Gastrocnemius medialis (tissue), 4 donors: ENCODE data around the gene TMEM200B. TPM values are rescaled to one million over a fixed set of nuclear protein-coding genes. Genes with fewer than 3 reads are reported as not detected.
A peak's percentile ranks its signal among the peaks of the same experiment; 100 is the strongest.

Experiments used
- ATAC-seq, 2 donors: fragments of 150-250 bp; one replicate each; pipeline ENCODE4 v1.9.1; 2016
- DNase-seq, 2 donors: peaks; one replicate each; pipeline ENCODE4 v3.0.0-alpha.2; 2019
- H3K27ac ChIP-seq, 4 donors: fragments of 200-600 bp; sonication (generic); 1 replicate in 1 of 4; 2 replicates in 3 of 4; pipeline ENCODE4 v1.5.1; 2016 to 2018; ENCODE audit warnings: mild to moderate bottlenecking in 2 of 4, moderate library complexity in 1 of 4
- H3K27me3 ChIP-seq, 3 donors: fragments of 200-600 bp; sonication (generic) in 2 of 3; 1 replicate in 1 of 3; 2 replicates in 2 of 3; pipeline versions ENCODE4 v1.5.1 to v1.6.0; 2016 to 2019; ENCODE audit warnings: mild to moderate bottlenecking in 1 of 3, moderate library complexity in 1 of 3
- H3K36me3 ChIP-seq, 2 donors: fragments of 200-600 bp; sonication (generic) in 1 of 2; one replicate each; pipeline ENCODE4 v1.5.1; 2017 to 2018
- H3K4me1 ChIP-seq, 2 donors: fragments of 200-600 bp; sonication (generic) in 1 of 2; one replicate each; pipeline ENCODE4 v1.5.1; 2016 to 2017; ENCODE audit warnings: mild to moderate bottlenecking in 2 of 2
- H3K4me3 ChIP-seq, 4 donors: fragments of 200-600 bp; sonication (generic) in 3 of 4; 1 replicate in 1 of 4; 2 replicates in 3 of 4; pipeline ENCODE4 v1.5.1; 2016 to 2019; ENCODE audit warnings: mild to moderate bottlenecking in 2 of 4
- H3K9me3 ChIP-seq, 3 donors: fragments of 200-600 bp; sonication (generic) in 2 of 3; 1 replicate in 1 of 3; 2 replicates in 2 of 3; pipeline ENCODE4 v1.5.1; 2016 to 2019
- CTCF ChIP-seq, 5 experiments: fragments of 450-650 bp in 3 of 5; fragments of 200-600 bp in 2 of 5; sonication (generic) in 2 of 5; IDR thresholded peaks in 4 of 5; conservative IDR thresholded peaks in 1 of 5; 1 replicate in 4 of 5; 2 replicates in 1 of 5; pipeline ENCODE4 v1.5.1; 2016 to 2019; ENCODE audit warnings: antibody characterized with exemption in 5 of 5, mild to moderate bottlenecking in 3 of 5, moderate library complexity in 3 of 5
- POLR2A ChIP-seq, 2 donors: fragments of 450-650 bp; IDR thresholded peaks; one replicate each; pipeline ENCODE4 v1.6.1; 2017; ENCODE audit warnings: antibody characterized with exemption in 2 of 2, mild to moderate bottlenecking in 2 of 2, moderate library complexity in 2 of 2
- in situ Hi-C, 4 donors: fragments of 200-750 bp; cut with MboI; loops; one replicate each; pipeline versions ENCODE4 v1.15.0 to v1.8.0; 2017; ENCODE audit warnings: low sequenced_read_pairs in 4 of 4
- intact Hi-C: fragments of 100-400 bp; cut with DNase I; formaldehyde crosslinking; loops from one replicate; pipeline ENCODE4 v1.15.1; 2023; ENCODE audit warnings: low total_unique reads
- total RNA-seq, 4 donors: library from RNA; depleted of rRNA; stranded (reverse); fragments of >200 nt; gene quantifications; one replicate each; pipeline versions ENCODE4 v1.1.0 to v1.2.3, GENCODE V29; 2016

The TMEM200B gene
- total RNA-seq = 1 to 10 TPM in 3 of 4 donors, under 1 TPM in 1; 0.92 to 3.3 (median 1.6) TPM

- peak within 1 kb of the TSS; percentile 55 to 80 (median 62) for H3K4me3 ChIP-seq
- TF ChIP-seq CTCF (IDR thresholded peaks at IDR 0.05 in 4 of 5, conservative IDR thresholded peaks at IDR 0.05 in 1 of 5) (no peak), POLR2A (IDR thresholded peaks at IDR 0.05) (no peak)
- ATAC-seq (no peak), DNase-seq (no peak)
- in situ Hi-C loops (no loop called here), intact Hi-C loops (loop anchor here (2.0 to 5.0 kb wide), 3 partner anchors 57 to 242 kb away; partner anchors contain the start of gene SRSF4)
- H3K4me1 ChIP-seq = peaks cover 0 to 22% of the 10 kb centered on the region in 2 donors
- peak within 1 kb of the TSS; percentile 71 to 82 (median 78) for H3K27ac ChIP-seq
- peaks cover 30 to 46% (median 33%) of the 10 kb centered on the region in 3 donors for H3K27me3 ChIP-seq
- H3K36me3 ChIP-seq = peaks cover 0 to under 1% of the 10 kb centered on the region in 2 donors
- H3K9me3 ChIP-seq = no peaks in the 10 kb centered on the region
Observed at GRCh38 chr1:29123887-29124365, at the start of gene TMEM200B. Gene TMEM200B (minus strand): TSS chr1:29123903. CDS start chr1:29121828, 2,075 bp downstream.

GRCh38 chr1:29172415-29172939, 48.8 kb upstream of the TMEM200B start:
- no peaks in the 10 kb centered on the region for H3K9me3 ChIP-seq
- TF ChIP-seq POLR2A (IDR thresholded peaks at IDR 0.05) (no peak), CTCF (IDR thresholded peaks at IDR 0.05 in 4 of 5, conservative IDR thresholded peaks at IDR 0.05 in 1 of 5) (no peak)
- DNase-seq (no peak), ATAC-seq (no peak)
- peaks cover 0 to 1% of the 10 kb centered on the region in 2 donors for H3K36me3 ChIP-seq
- H3K27ac ChIP-seq = no peak overlapping the region
- intact Hi-C loops = no loop called here
- in situ Hi-C loops = no loop called here
- H3K27me3 ChIP-seq = no peaks in the 10 kb centered on the region
- peaks cover 66 to 69% of the 10 kb centered on the region in 2 donors for H3K4me1 ChIP-seq
- H3K4me3 ChIP-seq = no peak overlapping the region

- no peak for ATAC-seq
- no peaks in the 10 kb centered on the region for H3K27me3 ChIP-seq
- H3K9me3 ChIP-seq = no peaks in the 10 kb centered on the region
- peaks cover 0 to 11% of the 10 kb centered on the region in 2 donors for H3K36me3 ChIP-seq
- in situ Hi-C loops = no loop called here
- no peak for TF ChIP-seq POLR2A (IDR thresholded peaks at IDR 0.05)
- no peak for TF ChIP-seq CTCF (IDR thresholded peaks at IDR 0.05 in 4 of 5, conservative IDR thresholded peaks at IDR 0.05 in 1 of 5)
- H3K4me1 ChIP-seq = peaks cover 57 to 64% of the 10 kb centered on the region in 2 donors
- peak overlapping the region in 1 of 4 donors; percentile 20 for H3K27ac ChIP-seq
- intact Hi-C loops = no loop called here
- no peak overlapping the region for H3K4me3 ChIP-seq
- DNase-seq = no peak
Observed at GRCh38 chr1:29171521-29171920, 47.8 kb upstream of the TMEM200B start.

- TF ChIP-seq CTCF (IDR thresholded peaks at IDR 0.05 in 4 of 5, conservative IDR thresholded peaks at IDR 0.05 in 1 of 5) (no peak), POLR2A (IDR thresholded peaks at IDR 0.05) (no peak)
- intact Hi-C loops = no loop called here
- ATAC-seq (peak; percentile 45 to 71), DNase-seq (no peak)
- Histone ChIP-seq H3K36me3 (peaks cover 0 to 15% of the 10 kb centered on the region in 2 donors), H3K27me3 (no peaks in the 10 kb centered on the region), H3K27ac (peak overlapping the region in 2 of 4 donors; percentile 4 to 20), H3K4me1 (peaks cover 57 to 64% of the 10 kb centered on the region in 2 donors), H3K4me3 (no peak overlapping the region), H3K9me3 (no peaks in the 10 kb centered on the region)
- in situ Hi-C loops = no loop called here
Observed at GRCh38 chr1:29171089-29171488, 47.4 kb upstream of the TMEM200B start.
